Endodermal cell (in vitro differentiated cells): ENCODE data around the gene SNPH. TPM values are rescaled to one million over a fixed set of nuclear protein-coding genes. Genes with fewer than 3 reads are reported as not detected.

Experiments used
- DNase-seq: peaks from one replicate; pipeline ENCODE4 v3.0.0-alpha.2; 2017
- H3K27ac ChIP-seq: 2 replicates; pipeline ENCODE4 v1.5.1; 2013; ENCODE audit warnings: mild to moderate bottlenecking, low read depth, low read length, moderate library complexity
- H3K27me3 ChIP-seq: 2 replicates; pipeline ENCODE4 v1.6.1; 2013; ENCODE audit warnings: mild to moderate bottlenecking, low read length, moderate library complexity; ENCODE audit not compliant: insufficient read depth, control insufficient read depth, poor library complexity, severe bottlenecking
- H3K36me3 ChIP-seq: 2 replicates; pipeline ENCODE4 v1.7.0; 2013; ENCODE audit warnings: mild to moderate bottlenecking, low read length, moderate library complexity; ENCODE audit not compliant: control insufficient read depth, insufficient read depth
- H3K4me1 ChIP-seq: one replicate; pipeline ENCODE4 v1.7.0; 2013; ENCODE audit warnings: low read length; ENCODE audit not compliant: control insufficient read depth, insufficient read depth
- H3K4me3 ChIP-seq: 2 replicates; pipeline ENCODE4 v1.5.1; 2013; ENCODE audit warnings: mild to moderate bottlenecking, low read length, moderate library complexity
- H3K9ac ChIP-seq: 2 replicates; pipeline ENCODE4 v1.6.1; 2013; ENCODE audit warnings: mild to moderate bottlenecking, low read length, moderate library complexity; ENCODE audit not compliant: poor library complexity, severe bottlenecking; ENCODE audit errors: extremely low read depth
- H3K9me3 ChIP-seq: 2 replicates; pipeline ENCODE4 v1.6.1; 2013; ENCODE audit warnings: mild to moderate bottlenecking, low read length, moderate library complexity; ENCODE audit not compliant: control insufficient read depth
- H3K27ac Mint-ChIP-seq: 2 replicates; pipeline ENCODE4 v1.8.0; 2020; ENCODE audit warnings: mixed read lengths
- H3K27me3 Mint-ChIP-seq: 2 replicates; pipeline ENCODE4 v1.8.0; 2021; ENCODE audit warnings: mild to moderate bottlenecking, mixed read lengths; ENCODE audit not compliant: insufficient read depth
- H3K36me3 Mint-ChIP-seq: 2 replicates; pipeline ENCODE4 v1.8.0; 2020; ENCODE audit warnings: low read depth, mixed read lengths
- H3K4me1 Mint-ChIP-seq: 2 replicates; pipeline ENCODE4 v1.8.0; 2020; ENCODE audit warnings: mixed read lengths
- H3K4me3 Mint-ChIP-seq: 2 replicates; pipeline ENCODE4 v1.8.0; 2020; ENCODE audit warnings: mild to moderate bottlenecking, moderate library complexity, mixed read lengths
- H3K9me3 Mint-ChIP-seq: 2 replicates; pipeline ENCODE4 v1.8.0; 2020; ENCODE audit warnings: mild to moderate bottlenecking, mixed read lengths
- CTCF ChIP-seq: fragments of 200-600 bp; sonication (generic); conservative IDR thresholded peaks from 2 replicates; pipeline ENCODE4 v1.5.0; 2021; ENCODE audit warnings: antibody characterized with exemption, mild to moderate bottlenecking
- WGBS, 2 experiments: methylation state at CpG; one replicate each; pipeline versions ENCODE4 v1.1.5 to v1.1.7; 2013; ENCODE audit warnings: missing lambda C conversion rate in 2 of 2, mixed read lengths in 1 of 2; ENCODE audit not compliant: insufficient coverage in 1 of 2, insufficient read length in 1 of 2; 5-methylcytosine and 5-hydroxymethylcytosine counted together
- total RNA-seq, 2 donors: library from RNA; stranded (reverse); fragmentation: NEBNext Ultra II Directional in 1 of 2; extraction: Animal tissue kit (Norgen Biotek cat#: 25700) in 1 of 2; gene quantifications; 2 replicates in 1 of 2; 3 replicates in 1 of 2; pipeline ENCODE4 v1.2.1, GENCODE V29; 2021

SNPH gene
- total RNA-seq, 2 donors from 2014 or later = 2.2 to 4.9 TPM

GRCh38 chr20:1297486-1297885 lies 31.4 kb downstream of the SNPH start:
- DNase-seq = no peak
- Mint-ChIP-seq H3K9me3 (no peaks in the 10 kb centered on the region), H3K4me1 (peaks cover 8% of the 10 kb centered on the region), H3K27me3 (no peaks in the 10 kb centered on the region), H3K36me3 (peaks cover 5% of the 10 kb centered on the region), H3K4me3 (no peak overlapping the region), H3K27ac (no peak overlapping the region)
- Histone ChIP-seq H3K36me3 (no peaks in the 10 kb centered on the region), H3K4me1 (peaks cover 6% of the 10 kb centered on the region), H3K9me3 (no peaks in the 10 kb centered on the region), H3K27ac (no peak overlapping the region), H3K27me3 (no peaks in the 10 kb centered on the region), H3K9ac (no peak overlapping the region), H3K4me3 (no peak overlapping the region)
- WGBS, 2 experiments = 95 to 100% methylated on average over 1 to 2 of the region's 2 CpGs
- no peak for TF ChIP-seq CTCF

- H3K4me1 Mint-ChIP-seq = peaks cover 8% of the 10 kb centered on the region
- no peak overlapping the region for H3K4me3 ChIP-seq
- no peak overlapping the region for H3K4me3 Mint-ChIP-seq
- H3K9me3 ChIP-seq = no peaks in the 10 kb centered on the region
- WGBS, 2 experiments = 85 to 97% methylated on average over 4 to 5 of the region's 5 CpGs
- H3K9ac ChIP-seq = no peak overlapping the region
- H3K27ac ChIP-seq = no peak overlapping the region
- no peaks in the 10 kb centered on the region for H3K9me3 Mint-ChIP-seq
- TF ChIP-seq CTCF = no peak
- peaks cover 6% of the 10 kb centered on the region for H3K4me1 ChIP-seq
- peaks cover 5% of the 10 kb centered on the region for H3K36me3 Mint-ChIP-seq
- DNase-seq = no peak
- no peaks in the 10 kb centered on the region for H3K27me3 Mint-ChIP-seq
- no peak overlapping the region for H3K27ac Mint-ChIP-seq
- H3K27me3 ChIP-seq = no peaks in the 10 kb centered on the region
- H3K36me3 ChIP-seq = no peaks in the 10 kb centered on the region
These were observed 32.1 kb downstream of the SNPH start for GRCh38 chr20:1298166-1298565.

- DNase-seq = no peak
- no peak for TF ChIP-seq CTCF
- no peaks in the 10 kb centered on the region for H3K9me3 Mint-ChIP-seq
- 93 to 98% methylated on average over 8 of the region's 10 CpGs for WGBS, 2 experiments
- H3K27ac Mint-ChIP-seq = no peak overlapping the region
- H3K27me3 Mint-ChIP-seq = no peaks in the 10 kb centered on the region
- no peak overlapping the region for H3K4me3 Mint-ChIP-seq
- Histone ChIP-seq H3K27me3 (no peaks in the 10 kb centered on the region), H3K27ac (no peak overlapping the region), H3K4me3 (no peak overlapping the region), H3K9ac (no peak overlapping the region), H3K4me1 (peaks cover 6% of the 10 kb centered on the region), H3K9me3 (no peaks in the 10 kb centered on the region), H3K36me3 (no peaks in the 10 kb centered on the region)
- H3K4me1 Mint-ChIP-seq = peaks cover 8% of the 10 kb centered on the region
- H3K36me3 Mint-ChIP-seq = peaks cover 5% of the 10 kb centered on the region
These were observed 32.9 kb downstream of the SNPH start for GRCh38 chr20:1298888-1299511.
